ENCODE measurements around the gene LTC4S. TPM values are rescaled to one million over a fixed set of nuclear protein-coding genes. Genes with fewer than 3 reads are reported as not detected.

LTC4S gene
- polyA plus RNA-seq, 2 of the 4 experiments (the other 2 are of a cell fraction) = not detected

DNA sequence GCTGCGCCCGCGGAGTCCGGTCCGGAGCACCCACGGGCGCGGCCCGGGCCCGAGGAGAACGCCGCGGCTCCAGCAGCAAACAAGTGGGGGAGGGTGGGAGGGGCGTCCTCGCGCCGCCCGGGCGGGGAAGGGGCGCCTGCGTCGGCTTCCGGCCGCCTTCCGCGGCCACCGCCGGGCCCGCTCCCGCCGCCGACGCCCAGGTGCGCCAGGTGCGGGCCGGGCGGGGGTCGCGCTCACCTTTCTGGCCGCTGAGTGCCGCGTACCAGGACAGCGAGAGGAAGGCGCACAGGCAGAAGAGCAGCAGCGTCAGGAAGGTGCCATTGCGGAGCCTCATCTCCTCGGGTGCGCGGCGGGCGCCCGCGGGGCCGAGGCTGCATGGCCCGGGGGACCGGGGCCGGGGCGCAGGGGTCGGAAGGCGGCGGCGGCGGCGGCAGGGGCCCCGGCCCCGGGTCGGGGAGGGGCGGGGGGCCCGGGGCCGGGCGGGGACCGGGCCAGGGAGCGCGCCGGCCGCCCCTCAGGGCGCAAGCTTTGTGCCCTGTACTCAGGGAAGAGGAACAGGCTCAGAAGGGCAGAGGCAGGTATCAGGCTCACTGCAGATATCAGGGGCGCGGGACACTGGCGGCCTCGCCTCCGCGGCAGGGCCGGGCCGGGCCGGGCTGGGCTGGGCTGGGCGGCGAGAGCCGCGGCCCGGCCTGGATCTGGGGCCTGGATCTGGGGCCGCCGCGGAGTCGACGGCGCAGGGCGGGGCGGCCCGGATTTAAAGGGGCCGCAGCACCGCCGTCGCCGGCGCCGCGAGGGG, 12.7 kb downstream of the LTC4S start, which contains the start of gene MGAT4B:
TSS of gene MGAT4B (minus strand) at position 617 of the 799 bp plus-strand sequence. CDS start at position 334, 283 bp downstream.
- CTCF ChIA-PET = interaction anchor here (0.6 to 1.9 kb wide), 6 partner anchors 14 to 124 kb away, joined by 3 to 6 read pairs (median 4); no protein-coding TSS in a partner anchor
- DNase-seq (ENCODE audit: low read depth in 1 of 2, low spot score in 1 of 2) (peak in 1 of 2 experiments; percentile 78), ATAC-seq (peak; percentile 65 to 71), FAIRE-seq (no peak)
- Histone ChIP-seq H3K27ac (peak within 1 kb of the TSS; percentile 91 to 99), H3K9me3 (no peaks in the 10 kb centered on the region), H3K4me1 (peaks cover 44% of the 10 kb centered on the region), H3K4me3 (peak within 1 kb of the TSS; percentile 94), H3K4me2 (peak within 1 kb of the TSS; percentile 95)
- WGBS (ENCODE audit: missing lambda C conversion rate) = no CpG with 5 or more reads among the region's 108 CpGs
- TF ChIP-seq, protein P1, sequence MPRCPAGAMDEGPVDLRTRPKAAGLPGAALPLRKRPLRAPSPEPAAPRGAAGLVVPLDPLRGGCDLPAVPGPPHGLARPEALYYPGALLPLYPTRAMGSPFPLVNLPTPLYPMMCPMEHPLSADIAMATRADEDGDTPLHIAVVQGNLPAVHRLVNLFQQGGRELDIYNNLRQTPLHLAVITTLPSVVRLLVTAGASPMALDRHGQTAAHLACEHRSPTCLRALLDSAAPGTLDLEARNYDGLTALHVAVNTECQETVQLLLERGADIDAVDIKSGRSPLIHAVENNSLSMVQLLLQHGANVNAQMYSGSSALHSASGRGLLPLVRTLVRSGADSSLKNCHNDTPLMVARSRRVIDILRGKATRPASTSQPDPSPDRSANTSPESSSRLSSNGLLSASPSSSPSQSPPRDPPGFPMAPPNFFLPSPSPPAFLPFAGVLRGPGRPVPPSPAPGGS (IDR thresholded peaks at IDR 0.05) = 0 out of 3 replicates have a peak, but pooled peaks have one; percentile 51
- TF ChIP-seq POLR2A (IDR thresholded peaks at IDR 0.05; ENCODE audit: low read length) (peak; percentile 63), FOSL2 (IDR thresholded peaks at IDR 0.05) (no peak), FOSL2 (CRISPR knock-in tag; IDR thresholded peaks at IDR 0.05) (peak; percentile 18; the same call in 1 of the 2 replicates), JUN (IDR thresholded peaks at IDR 0.05) (peak; percentile 55 to 85; a peak in 4 of 5 replicates), RCOR1 (IDR thresholded peaks at IDR 0.05; ENCODE audit: low read depth, low read length) (no peak)
- POLR2A ChIA-PET = interaction anchor here (0.8 to 1.4 kb wide), 3 partner anchors 12 to 14 kb away, joined by 4 to 10 read pairs (median 5); partner anchors contain the start of gene SQSTM1

DNA sequence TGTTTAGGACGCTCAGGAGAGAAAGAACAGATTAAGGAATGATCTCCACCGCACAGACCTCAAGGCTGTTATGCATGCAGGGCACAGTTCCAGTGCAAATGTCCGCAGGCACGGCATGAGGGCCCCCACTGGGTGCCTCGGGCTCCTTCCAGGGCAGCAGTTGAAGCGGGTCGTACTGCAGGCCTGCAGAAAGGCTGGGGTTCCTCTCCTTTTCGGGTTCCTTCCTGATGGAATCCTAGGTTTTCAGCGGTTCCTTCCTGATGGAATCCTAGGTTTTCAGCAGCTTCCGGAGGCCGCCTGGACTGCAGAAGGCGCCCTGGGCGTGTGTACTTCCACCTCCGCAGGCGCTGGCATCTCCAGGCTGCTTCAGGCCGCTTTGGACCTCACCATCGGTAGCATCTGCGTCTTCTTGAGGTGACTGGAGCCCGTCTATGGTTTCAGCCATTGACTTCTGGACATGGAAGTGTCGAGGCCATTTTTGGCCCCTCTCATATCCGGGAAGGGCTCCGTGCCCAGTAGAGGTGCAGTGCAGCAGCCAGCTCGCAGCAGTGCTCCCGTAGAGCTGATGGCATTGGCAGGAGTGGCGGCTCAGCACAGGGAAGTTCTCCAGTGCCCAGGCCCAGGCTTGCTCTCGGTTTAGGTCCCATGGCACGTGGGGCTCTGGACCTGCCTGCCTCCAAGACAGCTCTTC, 18.5 kb downstream of the LTC4S start:
- ATAC-seq (no peak), FAIRE-seq (no peak), DNase-seq (ENCODE audit: low read depth in 1 of 2, low spot score in 1 of 2) (no peak)
- no peak overlapping the region for H3K4me2 ChIP-seq
- H3K27ac ChIP-seq = no peak overlapping the region
- WGBS (ENCODE audit: missing lambda C conversion rate) = 95% methylated on average over 26 of the region's 27 CpGs
- peaks cover 11% of the 10 kb centered on the region; the same call in 2 of the 3 replicates for H3K4me1 ChIP-seq
- H3K9me3 ChIP-seq = no peaks in the 10 kb centered on the region
- ChIA-PET POLR2A (interaction anchor here (1.6 kb wide), 1 partner anchor 8 kb away, joined by 20 read pairs; the partner anchor contains the start of gene SQSTM1), CTCF (interaction anchor here (1.2 to 4.4 kb wide), 4 partner anchors 11 to 16 kb away, joined by 4 to 32 read pairs (median 9); no protein-coding TSS in a partner anchor)
- no peak overlapping the region for H3K4me3 ChIP-seq
- no peak for TF ChIP-seq NPAS2 (CRISPR knock-in tag; IDR thresholded peaks at IDR 0.05; ENCODE audit: borderline replicate concordance)
- TF ChIP-seq HOXB13 (CRISPR knock-in tag; IDR thresholded peaks at IDR 0.05; ENCODE audit: low read depth) = no peak
- no peak for TF ChIP-seq MAZ (IDR thresholded peaks at IDR 0.05; ENCODE audit: borderline replicate concordance, low read depth, low read length)
- TF ChIP-seq, protein P2, sequence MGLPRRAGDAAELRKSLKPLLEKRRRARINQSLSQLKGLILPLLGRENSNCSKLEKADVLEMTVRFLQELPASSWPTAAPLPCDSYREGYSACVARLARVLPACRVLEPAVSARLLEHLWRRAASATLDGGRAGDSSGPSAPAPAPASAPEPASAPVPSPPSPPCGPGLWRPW (IDR thresholded peaks at IDR 0.05) = no peak
- TF ChIP-seq TFCP2L1 (CRISPR knock-in tag; IDR thresholded peaks at IDR 0.05) = no peak
- TF ChIP-seq POLR2AphosphoS2 (conservative IDR thresholded peaks at IDR 0.05; ENCODE audit: low read length) = no peak
- no peak for TF ChIP-seq KDM5A (IDR thresholded peaks at IDR 0.05)
- no peak for TF ChIP-seq GATA3 (IDR thresholded peaks at IDR 0.05; ENCODE audit: borderline replicate concordance)
- no peak for TF ChIP-seq PHF8 (IDR thresholded peaks at IDR 0.05; ENCODE audit: borderline replicate concordance, low read depth)
- TF ChIP-seq RNF2 (IDR thresholded peaks at IDR 0.05; ENCODE audit: borderline replicate concordance, low read depth) = no peak

DNA sequence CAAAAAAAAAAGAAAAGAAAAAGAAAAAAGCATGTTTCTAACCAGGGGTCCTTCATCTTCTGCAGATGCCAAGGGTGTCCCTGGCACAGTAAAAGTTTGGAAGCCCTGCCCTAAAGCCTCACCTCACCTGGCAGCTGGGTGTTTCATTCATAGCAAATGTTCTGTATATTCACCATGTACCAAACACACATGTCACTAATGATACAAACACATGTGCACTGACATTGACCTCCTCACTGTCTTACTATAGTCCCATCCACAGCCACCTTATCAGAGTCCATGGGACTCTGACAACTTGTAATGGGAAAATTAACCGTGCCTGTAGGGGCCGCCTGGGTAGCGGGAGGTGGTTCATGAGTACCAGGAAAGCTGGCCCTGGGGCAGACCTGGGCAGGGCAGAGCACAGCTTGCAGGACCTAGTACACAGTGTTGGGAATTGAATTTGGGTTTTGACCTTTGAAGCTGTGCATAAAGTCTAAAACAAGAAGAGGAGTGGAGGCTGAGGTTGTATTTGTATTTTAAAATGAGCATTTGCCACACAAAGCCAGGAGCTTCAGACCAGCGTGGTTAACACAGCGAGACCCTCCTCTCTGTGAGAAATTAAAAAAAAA, 19.3 kb downstream of the LTC4S start:
- Histone ChIP-seq H3K27ac (no peak overlapping the region), H3K4me2 (no peak overlapping the region), H3K4me3 (no peak overlapping the region), H3K4me1 (peaks cover 14% of the 10 kb centered on the region), H3K9me3 (no peaks in the 10 kb centered on the region)
- POLR2A ChIA-PET = interaction anchor here (0.6 kb wide), 1 partner anchor 10 kb away, joined by 6 read pairs; no protein-coding TSS in a partner anchor
- TF ChIP-seq FOSL2 (IDR thresholded peaks at IDR 0.05) (no peak), FOSL2 (CRISPR knock-in tag; IDR thresholded peaks at IDR 0.05) (no peak), CBX8 (IDR thresholded peaks at IDR 0.05) (no peak), HDAC2 (IDR thresholded peaks at IDR 0.05) (no peak), KDM1A (IDR thresholded peaks at IDR 0.05; ENCODE audit: low read depth) (no peak), CEBPB (IDR thresholded peaks at IDR 0.05) (no peak), EP300 (IDR thresholded peaks at IDR 0.05) (no peak), RNF2 (IDR thresholded peaks at IDR 0.05; ENCODE audit: borderline replicate concordance, low read depth) (no peak), PHF8 (IDR thresholded peaks at IDR 0.05; ENCODE audit: borderline replicate concordance, low read depth) (no peak), TFCP2L1 (CRISPR knock-in tag; IDR thresholded peaks at IDR 0.05) (no peak), ESRRA (IDR thresholded peaks at IDR 0.05; ENCODE audit: borderline replicate concordance, low read length) (no peak), HOXA7 (CRISPR knock-in tag; IDR thresholded peaks at IDR 0.05) (no peak)
- TF ChIP-seq, protein P2 (IDR thresholded peaks at IDR 0.05) = no peak
- TF ChIP-seq, protein P3, sequence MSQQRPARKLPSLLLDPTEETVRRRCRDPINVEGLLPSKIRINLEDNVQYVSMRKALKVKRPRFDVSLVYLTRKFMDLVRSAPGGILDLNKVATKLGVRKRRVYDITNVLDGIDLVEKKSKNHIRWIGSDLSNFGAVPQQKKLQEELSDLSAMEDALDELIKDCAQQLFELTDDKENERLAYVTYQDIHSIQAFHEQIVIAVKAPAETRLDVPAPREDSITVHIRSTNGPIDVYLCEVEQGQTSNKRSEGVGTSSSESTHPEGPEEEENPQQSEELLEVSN (IDR thresholded peaks at IDR 0.05; ENCODE audit: borderline replicate concordance, low read depth) = no peak
- 91% methylated on average over 5 of the region's 5 CpGs for WGBS (ENCODE audit: missing lambda C conversion rate)
- FAIRE-seq (no peak), DNase-seq (ENCODE audit: low read depth in 1 of 2, low spot score in 1 of 2) (no peak), ATAC-seq (no peak)
- CTCF ChIA-PET = interaction anchor here (0.8 to 4.4 kb wide), 7 partner anchors 9 to 50 kb away, joined by 3 to 32 read pairs (median 4); no protein-coding TSS in a partner anchor
